Embryonic facial prominence (tissue), 1 donor: ENCODE data around the gene KRTAP1-3.
"Not testable (repeated sequence)": the region's sequence is repeated elsewhere in the genome, so short reads cannot be mapped to it uniquely, and the experiment has no call there.

Source experiments
- DNase-seq: peaks from one replicate; pipeline ENCODE4 v3.0.0-alpha.2; 2016; ENCODE audit errors: extremely low spot score

Gene KRTAP1-3

DNA sequence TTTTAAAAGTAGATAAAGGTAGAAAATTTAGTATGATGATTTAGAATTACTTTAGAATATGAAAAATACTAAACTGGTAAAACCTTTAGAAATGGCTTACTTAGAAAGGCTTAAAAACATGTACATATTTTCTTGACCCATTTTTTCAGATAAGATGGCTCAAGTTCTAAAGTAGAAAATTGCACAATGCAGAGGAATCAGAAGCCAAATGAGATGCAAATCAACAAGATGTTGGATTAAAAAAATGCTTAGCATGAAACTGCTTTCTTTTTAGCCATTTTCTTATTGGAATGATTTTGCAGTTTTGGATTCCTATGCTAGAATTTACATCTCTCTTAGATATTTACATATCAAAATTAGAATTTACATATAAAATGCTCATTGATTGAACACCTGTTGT lies 24.2 kb downstream of the KRTAP1-3 start:
- no peak for DNase-seq

DNA sequence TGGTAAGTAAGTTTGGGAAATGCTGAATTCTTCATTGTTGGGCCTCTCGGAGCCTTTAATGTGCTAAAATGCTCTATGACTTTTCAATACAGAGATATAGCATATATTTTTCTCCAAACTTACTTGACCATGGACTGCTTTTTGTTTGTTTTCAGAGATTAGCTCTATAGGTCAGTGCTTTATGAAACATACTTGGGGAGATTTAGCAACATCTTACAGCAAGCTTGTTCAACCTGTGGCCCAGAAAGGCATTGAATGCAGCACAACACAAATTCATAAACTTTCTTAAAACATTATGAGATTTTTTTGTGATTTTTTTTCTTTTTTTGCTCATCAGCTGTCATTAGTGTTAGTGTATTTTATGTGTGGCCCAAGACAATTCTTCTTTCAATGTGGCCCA lies 24.7 kb downstream of the KRTAP1-3 start:
- DNase-seq = no peak

DNA sequence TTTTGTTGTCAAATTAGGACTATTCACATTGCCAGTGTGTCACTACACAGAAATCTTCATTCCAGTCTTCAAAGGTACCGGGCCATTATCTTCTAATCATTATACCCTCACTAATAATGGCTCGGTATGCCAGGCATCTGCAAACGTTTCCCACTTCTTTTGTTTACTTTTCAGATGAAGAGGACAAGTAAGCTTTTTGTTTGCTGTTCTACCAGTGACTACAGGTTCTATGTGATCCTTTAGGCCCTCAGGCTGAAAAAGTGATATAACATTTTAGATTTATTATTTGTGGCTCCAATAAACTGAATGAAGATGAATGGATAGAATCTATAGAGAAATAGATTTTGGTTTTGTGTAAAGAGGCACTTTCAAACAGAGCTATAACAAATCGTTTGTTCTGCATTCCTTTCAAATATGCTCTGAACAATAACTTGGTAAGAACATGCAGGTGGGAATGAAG lies 25.3 kb downstream of the KRTAP1-3 start:
- DNase-seq = no peak

DNA sequence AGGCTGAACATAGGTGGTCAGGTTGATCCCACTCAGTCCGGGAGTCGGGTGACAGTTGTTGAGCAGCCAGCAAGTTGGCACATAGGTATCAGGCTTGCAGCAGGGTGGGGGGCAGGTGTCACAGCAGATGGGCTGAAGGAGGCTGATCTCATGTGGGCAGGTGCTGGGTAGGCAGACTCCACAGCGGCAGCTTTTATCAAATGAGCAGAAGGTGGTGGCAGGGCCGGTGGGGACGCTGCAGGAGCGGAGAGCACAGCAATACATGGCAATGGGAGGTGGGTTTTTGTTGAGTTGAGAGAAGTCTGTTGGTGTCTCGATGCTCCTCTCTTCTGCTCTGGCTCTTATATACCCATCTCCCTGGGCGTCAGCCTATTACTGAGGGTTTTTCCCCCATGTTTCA lies 25.9 kb downstream of the KRTAP1-3 start, which contains the start of gene KRTAP3-1:
Gene KRTAP3-1 (minus strand): TSS at position 318 of the 400 bp plus-strand sequence. CDS start 54 bp downstream, at position 264.
- no peak for DNase-seq

DNA sequence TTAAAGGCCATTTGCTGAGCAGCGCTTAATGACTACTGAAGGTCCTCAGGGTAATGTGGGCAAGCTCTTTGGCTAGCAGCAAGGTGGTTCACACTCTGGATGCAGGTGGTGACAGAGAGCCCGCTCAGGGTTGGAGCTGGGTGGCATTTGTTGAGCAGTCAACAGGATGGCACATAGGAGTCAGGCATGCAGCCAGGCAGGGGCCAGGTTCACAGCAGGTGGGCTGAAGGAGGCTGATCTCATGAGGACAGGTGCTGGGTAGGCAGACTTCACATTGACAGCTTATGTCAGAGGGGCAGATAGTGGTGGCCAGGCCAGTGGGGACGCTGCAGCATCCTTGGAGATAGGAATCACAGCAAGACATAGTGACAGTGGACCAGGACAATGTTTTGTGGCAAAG lies 30.3 kb downstream of the KRTAP1-3 start:
- no peak for DNase-seq

- no peak for DNase-seq
Observed at GRCh38 chr17:41003926-41004325, 30.7 kb downstream of the KRTAP1-3 start.

DNA sequence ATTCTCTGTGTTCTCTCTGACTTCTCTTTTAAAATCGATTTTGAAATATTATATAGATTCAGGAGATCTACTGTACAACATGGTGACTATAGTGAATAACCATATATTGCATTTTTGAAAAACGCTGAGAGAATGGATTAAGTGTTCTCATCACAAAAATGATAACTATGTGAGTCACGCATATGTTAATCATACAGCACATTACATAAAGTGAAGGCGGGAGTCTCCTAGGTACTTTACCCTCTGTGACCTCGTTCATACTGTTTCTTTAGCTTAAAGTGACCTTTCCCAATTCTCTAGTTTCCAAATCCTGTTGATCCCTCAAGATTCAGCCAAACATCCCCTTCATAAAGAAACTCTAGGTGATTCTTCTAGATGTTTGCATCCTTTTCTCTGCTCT lies 31.9 kb downstream of the KRTAP1-3 start:
- DNase-seq = no peak

DNA sequence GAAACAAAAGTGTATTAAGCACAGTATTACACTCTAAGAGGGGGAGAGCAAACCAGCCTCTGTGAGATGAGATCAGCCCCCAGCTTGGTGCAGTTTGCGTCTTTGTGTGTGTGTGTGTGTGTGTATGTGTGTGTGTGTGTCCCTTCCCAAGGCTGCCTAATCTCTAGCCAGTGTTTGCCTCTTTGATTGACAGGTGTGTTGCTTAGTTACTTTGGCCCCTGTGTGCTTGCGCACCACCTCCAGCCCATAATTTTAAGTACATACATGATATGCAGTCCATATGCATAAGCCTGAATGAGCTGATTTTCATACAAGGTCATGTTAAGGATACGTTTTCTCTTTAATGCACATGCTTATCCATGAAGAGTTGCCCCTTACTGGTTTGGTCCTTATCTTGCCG lies 32.9 kb downstream of the KRTAP1-3 start:
- no peak for DNase-seq

- not testable (repeated sequence) for DNase-seq
Observed at GRCh38 chr17:40999563-40999962, 35.1 kb downstream of the KRTAP1-3 start, which contains the start of gene KRTAP3-2. TSS of gene KRTAP3-2 (minus strand) at chr17:40999906. CDS start at chr17:40999853, 53 bp downstream.

DNA sequence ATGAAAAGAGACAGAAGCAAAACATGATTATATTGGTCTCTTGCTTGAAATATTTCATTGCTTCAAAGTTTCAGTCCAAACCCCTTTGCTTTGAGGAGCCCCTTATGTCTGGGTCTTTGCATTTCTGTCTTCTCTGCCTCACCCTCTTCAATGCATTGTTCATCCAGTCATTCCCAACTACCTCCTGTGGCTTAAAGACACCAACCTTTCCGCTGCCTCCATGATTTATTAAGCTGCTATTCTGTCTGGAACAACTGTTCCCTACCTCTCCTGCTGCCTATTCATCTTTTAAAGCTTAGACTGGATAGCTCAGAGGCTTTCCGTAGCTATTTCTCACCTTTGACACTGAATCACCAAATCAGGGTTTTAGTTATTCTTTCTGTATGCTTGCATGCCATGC lies 37.3 kb downstream of the KRTAP1-3 start:
- no peak for DNase-seq

DNA sequence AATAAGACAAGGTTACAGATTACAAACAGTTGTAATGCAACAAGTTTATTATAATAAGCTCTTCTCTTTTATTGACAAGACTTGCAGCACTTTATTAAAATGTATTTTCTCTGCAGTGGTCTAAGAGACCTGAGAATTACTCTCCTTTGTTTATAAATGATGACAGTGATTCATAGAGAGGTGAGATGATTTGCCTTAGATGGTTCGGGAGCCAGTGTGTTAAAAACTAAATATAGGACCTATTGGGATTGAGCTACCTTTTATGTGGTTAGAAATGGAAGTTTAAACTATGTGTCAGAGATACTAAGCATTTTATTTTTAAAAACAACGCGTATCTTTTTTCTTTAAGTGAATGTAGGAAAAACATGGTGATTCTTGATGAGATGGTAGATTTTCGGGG lies 37.8 kb downstream of the KRTAP1-3 start:
- no peak for DNase-seq

DNA sequence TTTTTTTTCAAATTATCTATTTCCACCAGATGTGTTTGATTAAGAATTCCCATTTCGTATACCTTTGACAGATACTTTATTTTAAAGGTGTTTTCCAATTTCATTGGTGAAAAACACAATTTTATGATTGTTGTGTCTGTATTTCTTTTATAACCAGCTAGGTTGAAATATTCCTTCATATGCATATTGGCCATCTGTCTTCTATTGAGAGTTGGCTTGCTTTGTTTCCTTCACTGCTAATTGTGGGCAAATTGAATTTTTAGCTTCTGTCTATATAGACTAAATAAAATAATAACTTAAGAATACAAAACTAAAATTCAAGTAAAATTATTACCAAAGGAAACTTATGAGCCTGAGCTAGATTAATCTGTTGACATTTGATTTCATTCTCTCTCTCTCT lies 39.6 kb downstream of the KRTAP1-3 start:
- DNase-seq = no peak

DNA sequence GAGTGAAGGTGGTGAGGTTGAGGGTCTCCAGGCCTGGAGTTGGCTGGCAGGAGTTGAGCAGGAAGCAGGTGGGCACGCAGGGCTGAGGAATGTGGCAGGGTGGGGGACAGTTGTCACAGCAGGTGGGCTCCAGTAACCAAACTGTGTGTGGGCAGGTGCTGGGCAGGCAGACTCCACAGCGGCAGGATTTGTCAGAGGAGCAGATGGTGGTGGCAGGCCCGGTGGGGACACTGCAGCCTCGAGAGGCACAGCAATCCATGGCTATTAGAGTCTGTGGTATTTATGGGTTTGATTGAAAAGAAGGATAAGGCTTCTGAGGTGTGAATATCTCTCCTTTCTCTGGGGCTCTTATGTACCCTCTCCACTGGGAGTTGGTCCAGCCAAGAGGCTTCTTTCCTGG lies 40.8 kb downstream of the KRTAP1-3 start, which contains the start of gene KRTAP3-3:
Gene KRTAP3-3 (minus strand): TSS at position 326 of the 400 bp plus-strand sequence. CDS start 67 bp downstream, at position 259.
- no peak for DNase-seq

GRCh38 chr17:40993084-40993483 lies 41.6 kb downstream of the KRTAP1-3 start:
- no peak for DNase-seq

- no peak for DNase-seq
Observed at GRCh38 chr17:40992666-40993065, 42.0 kb downstream of the KRTAP1-3 start.

DNA sequence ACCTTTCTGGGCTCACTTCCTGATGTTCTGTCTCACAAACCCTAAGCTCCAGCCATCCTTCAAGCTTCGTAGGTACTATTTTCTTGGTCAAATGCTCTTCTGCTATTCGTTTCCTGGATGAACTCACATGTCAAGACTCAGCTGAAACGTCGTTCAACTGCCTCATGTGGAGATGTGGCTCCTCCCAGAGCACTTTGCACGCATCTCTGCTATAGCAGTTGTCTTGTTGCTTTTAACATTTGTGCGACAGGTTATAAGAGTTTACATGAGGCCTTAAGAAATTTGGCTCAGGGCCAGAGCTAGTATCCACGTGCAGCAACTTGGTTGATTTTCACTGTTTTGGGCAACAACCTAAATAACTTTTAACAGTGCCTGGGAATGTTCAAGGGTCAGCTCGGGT lies 47.8 kb downstream of the KRTAP1-3 start:
- no peak for DNase-seq

- no peak for DNase-seq
Observed at GRCh38 chr17:40984226-40984625, 50.4 kb downstream of the KRTAP1-3 start, which contains the start of gene KRT40. TSS of gene KRT40 (minus strand) at chr17:40984326. CDS start at chr17:40984273, 53 bp downstream.
